ENCODE results near the gene GCC2. TPM values are rescaled to one million over a fixed set of nuclear protein-coding genes. Genes with fewer than 3 reads are reported as not detected.

The GCC2 gene
- total and polyA plus RNA-seq, 2 experiments from 2014 or later = 43.4 to 172 TPM

DNA sequence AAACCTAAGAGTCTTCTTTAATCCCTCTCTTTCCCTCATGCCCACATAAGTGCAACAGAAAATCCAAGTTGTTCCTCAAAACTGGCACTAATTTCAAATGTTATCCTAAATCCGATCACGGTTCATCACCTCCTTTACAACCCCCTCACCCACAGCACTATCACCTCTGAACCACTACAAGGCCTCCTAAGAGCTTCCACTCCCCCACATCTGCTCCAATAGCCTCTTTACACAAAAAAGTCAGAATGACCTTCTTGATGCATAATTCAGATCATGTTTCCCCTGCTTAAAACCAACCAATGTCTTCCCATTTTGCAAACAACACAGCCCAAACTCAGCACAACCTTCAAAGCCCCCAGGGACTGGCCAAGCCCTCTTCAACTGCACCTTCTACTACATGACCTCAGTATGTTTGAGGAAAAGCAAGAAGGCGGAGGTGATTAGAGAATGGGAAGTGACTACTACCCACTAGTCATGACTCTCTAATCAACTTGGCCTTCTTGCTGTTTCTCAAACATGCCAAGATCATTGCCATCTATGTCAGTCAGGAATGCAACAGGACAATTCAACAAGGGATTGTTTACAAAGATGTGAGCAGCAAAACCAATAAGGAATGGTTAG, 34.6 kb upstream of the GCC2 start (continued):
- TF ChIP-seq REST (IDR thresholded peaks at IDR 0.05; ENCODE audit: unreplicated experiment) (no peak), STAT1 (IDR thresholded peaks at IDR 0.05; ENCODE audit: unreplicated experiment) (no peak)
- TF ChIP-seq, protein P1, sequence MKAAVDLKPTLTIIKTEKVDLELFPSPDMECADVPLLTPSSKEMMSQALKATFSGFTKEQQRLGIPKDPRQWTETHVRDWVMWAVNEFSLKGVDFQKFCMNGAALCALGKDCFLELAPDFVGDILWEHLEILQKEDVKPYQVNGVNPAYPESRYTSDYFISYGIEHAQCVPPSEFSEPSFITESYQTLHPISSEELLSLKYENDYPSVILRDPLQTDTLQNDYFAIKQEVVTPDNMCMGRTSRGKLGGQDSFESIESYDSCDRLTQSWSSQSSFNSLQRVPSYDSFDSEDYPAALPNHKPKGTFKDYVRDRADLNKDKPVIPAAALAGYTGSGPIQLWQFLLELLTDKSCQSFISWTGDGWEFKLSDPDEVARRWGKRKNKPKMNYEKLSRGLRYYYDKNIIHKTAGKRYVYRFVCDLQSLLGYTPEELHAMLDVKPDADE (IDR thresholded peaks at IDR 0.05) = no peak

- no peaks in the 10 kb centered on the region for H3K36me3 Mint-ChIP-seq (ENCODE audit: low read depth)
- H3K4me1 ChIP-seq (ENCODE audit: insufficient read depth) = no peaks in the 10 kb centered on the region
- no peaks in the 10 kb centered on the region for H3K79me2 ChIP-seq (replicated peaks; ENCODE audit: insufficient read depth)
- H3K27me3 Mint-ChIP-seq (ENCODE audit: insufficient read depth, low read depth, poor library complexity) = no peaks in the 10 kb centered on the region
- H3K27ac Mint-ChIP-seq = no peak overlapping the region
- no peak overlapping the region for H3K4me2 ChIP-seq
- H3K4me3 Mint-ChIP-seq = no peak overlapping the region
- H3K9me3 Mint-ChIP-seq = no peaks in the 10 kb centered on the region
- no peaks in the 10 kb centered on the region for H4K20me1 ChIP-seq (replicated peaks; ENCODE audit: insufficient read depth)
- H3K4me1 Mint-ChIP-seq = no peaks in the 10 kb centered on the region
- ATAC-seq (no peak), DNase-seq (ENCODE audit: low spot score) (no peak)
- H3K36me3 ChIP-seq (ENCODE audit: insufficient read depth) = no peaks in the 10 kb centered on the region
- H3K27ac ChIP-seq (ENCODE audit: low read depth) = no peak overlapping the region
- TF ChIP-seq REST (IDR thresholded peaks at IDR 0.05; ENCODE audit: unreplicated experiment) = no peak
- TF ChIP-seq, protein P2, sequence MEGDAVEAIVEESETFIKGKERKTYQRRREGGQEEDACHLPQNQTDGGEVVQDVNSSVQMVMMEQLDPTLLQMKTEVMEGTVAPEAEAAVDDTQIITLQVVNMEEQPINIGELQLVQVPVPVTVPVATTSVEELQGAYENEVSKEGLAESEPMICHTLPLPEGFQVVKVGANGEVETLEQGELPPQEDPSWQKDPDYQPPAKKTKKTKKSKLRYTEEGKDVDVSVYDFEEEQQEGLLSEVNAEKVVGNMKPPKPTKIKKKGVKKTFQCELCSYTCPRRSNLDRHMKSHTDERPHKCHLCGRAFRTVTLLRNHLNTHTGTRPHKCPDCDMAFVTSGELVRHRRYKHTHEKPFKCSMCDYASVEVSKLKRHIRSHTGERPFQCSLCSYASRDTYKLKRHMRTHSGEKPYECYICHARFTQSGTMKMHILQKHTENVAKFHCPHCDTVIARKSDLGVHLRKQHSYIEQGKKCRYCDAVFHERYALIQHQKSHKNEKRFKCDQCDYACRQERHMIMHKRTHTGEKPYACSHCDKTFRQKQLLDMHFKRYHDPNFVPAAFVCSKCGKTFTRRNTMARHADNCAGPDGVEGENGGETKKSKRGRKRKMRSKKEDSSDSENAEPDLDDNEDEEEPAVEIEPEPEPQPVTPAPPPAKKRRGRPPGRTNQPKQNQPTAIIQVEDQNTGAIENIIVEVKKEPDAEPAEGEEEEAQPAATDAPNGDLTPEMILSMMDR (conservative IDR thresholded peaks at IDR 0.05; ENCODE audit: low read depth in 2 of 2) = no peak
- TF ChIP-seq ZNF331 (CRISPR knock-in tag; IDR thresholded peaks at IDR 0.05; ENCODE audit: low read depth) = no peak
- TF ChIP-seq STAT1 (IDR thresholded peaks at IDR 0.05; ENCODE audit: unreplicated experiment) = no peak
- no peak for TF ChIP-seq CREB1 (CRISPR knock-in tag; IDR thresholded peaks at IDR 0.05; ENCODE audit: low read depth)
- no peak for TF ChIP-seq NANOG (IDR thresholded peaks at IDR 0.05; ENCODE audit: borderline replicate concordance)
- TF ChIP-seq EZH2 (IDR thresholded peaks at IDR 0.05; ENCODE audit: low read depth, unreplicated experiment) = no peak
- no peak for TF ChIP-seq ZNF114 (CRISPR knock-in tag; IDR thresholded peaks at IDR 0.05)
- no peaks in the 10 kb centered on the region for H3K27me3 ChIP-seq (ENCODE audit: insufficient read depth)
- H3K4me3 ChIP-seq = no peak overlapping the region
- no peak overlapping the region for H2AFZ ChIP-seq
- H3K9me2 ChIP-seq (ENCODE audit: insufficient read depth) = no peaks in the 10 kb centered on the region
- no peaks in the 10 kb centered on the region for H3F3A ChIP-seq (replicated peaks; ENCODE audit: low read depth)
Measured at GRCh38 chr2:108414945-108415344, 34.1 kb upstream of the GCC2 start.
